ENCODE measurements around the gene AHNAK2. TPM values are rescaled to one million over a fixed set of nuclear protein-coding genes. Genes with fewer than 3 reads are reported as not detected.

AHNAK2 gene
- total and polyA plus RNA-seq, 8 donors: 1.5 to 117 (median 13.5) TPM

GRCh38 chr14:104935955-104936354 lies 42.2 kb downstream of the AHNAK2 start:
- intact Hi-C loops (cut with DNase I; ENCODE audit: low total_unique reads): no loop called here
- H3K27me3 ChIP-seq: peaks cover 0 to 33% (median 12%) of the 10 kb centered on the region in 3 donors
- peaks cover 0 to 17% (median 0%) of the 10 kb centered on the region in 4 donors for H3K36me3 ChIP-seq
- peaks cover 11 to 27% (median 26%) of the 10 kb centered on the region in 4 donors for H3K4me1 ChIP-seq
- DNase-seq: no peak
- no peak overlapping the region for H3K4me3 ChIP-seq
- WGBS, 5 donors: 41 to 83% (median 75%) methylated on average over 2 of the region's 2 CpGs
- no peaks in the 10 kb centered on the region for H3K9me3 ChIP-seq
- TF ChIP-seq POLR2AphosphoS5 (IDR thresholded peaks at IDR 0.05) (no peak), EP300 (IDR thresholded peaks at IDR 0.05) (no peak), POLR2A (IDR thresholded peaks at IDR 0.05) (no peak), CTCF (IDR thresholded peaks at IDR 0.05) (no peak)
- H3K27ac ChIP-seq: no peak overlapping the region

- intact Hi-C loops (cut with DNase I; ENCODE audit: low total_unique reads): no loop called here
- Histone ChIP-seq H3K36me3 (peaks cover 0 to 14% (median 0%) of the 10 kb centered on the region in 4 donors), H3K4me3 (no peak overlapping the region), H3K4me1 (peaks cover 11 to 27% (median 26%) of the 10 kb centered on the region in 4 donors), H3K9me3 (no peaks in the 10 kb centered on the region), H3K27me3 (peaks cover 0 to 33% (median 12%) of the 10 kb centered on the region in 3 donors), H3K27ac (no peak overlapping the region)
- TF ChIP-seq CTCF (IDR thresholded peaks at IDR 0.05) (no peak), POLR2A (IDR thresholded peaks at IDR 0.05) (no peak), EP300 (IDR thresholded peaks at IDR 0.05) (no peak), POLR2AphosphoS5 (IDR thresholded peaks at IDR 0.05) (no peak)
- DNase-seq: no peak
- WGBS, 5 donors: 36 to 60% (median 59%) methylated on average over 3 of the region's 3 CpGs
Observed at GRCh38 chr14:104935026-104935650, 43.0 kb downstream of the AHNAK2 start.

- Histone ChIP-seq H3K27me3 (peaks cover 0 to 33% (median 12%) of the 10 kb centered on the region in 3 donors), H3K4me1 (peaks cover 11 to 27% (median 26%) of the 10 kb centered on the region in 4 donors), H3K4me3 (peak overlapping the region; percentile 55 to 70 (median 62)), H3K9me3 (no peaks in the 10 kb centered on the region), H3K27ac (peak overlapping the region in 2 of 5 donors; percentile 67 to 83), H3K36me3 (peaks cover 0 to 3% (median 0%) of the 10 kb centered on the region in 4 donors)
- DNase-seq: no peak
- WGBS, 5 donors: 13 to 64% (median 16%) methylated on average over 3 to 41 of the region's 42 CpGs
- intact Hi-C loops (cut with DNase I; ENCODE audit: low total_unique reads): no loop called here
- TF ChIP-seq POLR2AphosphoS5 (IDR thresholded peaks at IDR 0.05): no peak
- TF ChIP-seq EP300 (IDR thresholded peaks at IDR 0.05): no peak
- no peak for TF ChIP-seq POLR2A (IDR thresholded peaks at IDR 0.05)
- no peak for TF ChIP-seq CTCF (IDR thresholded peaks at IDR 0.05)
Observed at GRCh38 chr14:104933746-104934733, 44.1 kb downstream of the AHNAK2 start.
